Thyroid gland (tissue), 4 donors: ENCODE data around the gene NCK1.

Source experiments
- POLR2A ChIP-seq, 2 donors: fragments of 450-650 bp; IDR thresholded peaks; one replicate each; pipeline ENCODE4 v1.6.1; 2017; ENCODE audit warnings: antibody characterized with exemption in 2 of 2, mild to moderate bottlenecking in 2 of 2, moderate library complexity in 1 of 2
- TF ChIP-seq, protein P1 (sequence below), 6 experiments: fragments of 200-600 bp in 3 of 6; fragments of 450-650 bp in 3 of 6; sonication (generic) in 3 of 6; IDR thresholded peaks; one replicate each; pipeline ENCODE4 v1.5.1; 2016 to 2019; ENCODE audit warnings: antibody characterized with exemption in 6 of 6, mild to moderate bottlenecking in 2 of 6, inconsistent platforms in 1 of 6, moderate library complexity in 1 of 6

DNA sequence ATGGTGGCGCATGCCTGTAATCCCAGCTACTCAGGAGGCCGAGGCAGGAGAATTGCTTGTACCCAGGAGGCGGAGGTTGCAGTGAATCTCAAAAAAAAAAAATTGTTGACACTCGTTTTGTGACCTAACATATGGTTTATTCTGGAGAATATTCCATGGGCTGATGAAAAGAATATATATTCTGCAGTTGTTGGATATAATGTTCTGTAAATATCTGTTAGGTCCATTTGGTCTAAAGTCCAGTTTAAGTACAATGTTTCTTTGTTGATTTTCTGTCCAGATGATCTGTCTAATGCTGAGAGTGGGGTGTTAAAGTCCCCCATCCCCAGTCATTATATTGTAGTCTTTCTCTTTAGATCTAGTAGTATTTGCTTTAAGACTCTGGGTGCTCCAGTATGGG is 111.3 kb downstream of the NCK1 start:
- TF ChIP-seq, protein P1, sequence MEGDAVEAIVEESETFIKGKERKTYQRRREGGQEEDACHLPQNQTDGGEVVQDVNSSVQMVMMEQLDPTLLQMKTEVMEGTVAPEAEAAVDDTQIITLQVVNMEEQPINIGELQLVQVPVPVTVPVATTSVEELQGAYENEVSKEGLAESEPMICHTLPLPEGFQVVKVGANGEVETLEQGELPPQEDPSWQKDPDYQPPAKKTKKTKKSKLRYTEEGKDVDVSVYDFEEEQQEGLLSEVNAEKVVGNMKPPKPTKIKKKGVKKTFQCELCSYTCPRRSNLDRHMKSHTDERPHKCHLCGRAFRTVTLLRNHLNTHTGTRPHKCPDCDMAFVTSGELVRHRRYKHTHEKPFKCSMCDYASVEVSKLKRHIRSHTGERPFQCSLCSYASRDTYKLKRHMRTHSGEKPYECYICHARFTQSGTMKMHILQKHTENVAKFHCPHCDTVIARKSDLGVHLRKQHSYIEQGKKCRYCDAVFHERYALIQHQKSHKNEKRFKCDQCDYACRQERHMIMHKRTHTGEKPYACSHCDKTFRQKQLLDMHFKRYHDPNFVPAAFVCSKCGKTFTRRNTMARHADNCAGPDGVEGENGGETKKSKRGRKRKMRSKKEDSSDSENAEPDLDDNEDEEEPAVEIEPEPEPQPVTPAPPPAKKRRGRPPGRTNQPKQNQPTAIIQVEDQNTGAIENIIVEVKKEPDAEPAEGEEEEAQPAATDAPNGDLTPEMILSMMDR (IDR thresholded peaks at IDR 0.05), result no peak
- no peak for TF ChIP-seq POLR2A (IDR thresholded peaks at IDR 0.05)
